ENCODE data around the gene PACS1.
"Not testable (repeated sequence)": the region's sequence is repeated elsewhere in the genome, so short reads cannot be mapped to it uniquely, and the experiment has no call there.

Gene PACS1

DNA sequence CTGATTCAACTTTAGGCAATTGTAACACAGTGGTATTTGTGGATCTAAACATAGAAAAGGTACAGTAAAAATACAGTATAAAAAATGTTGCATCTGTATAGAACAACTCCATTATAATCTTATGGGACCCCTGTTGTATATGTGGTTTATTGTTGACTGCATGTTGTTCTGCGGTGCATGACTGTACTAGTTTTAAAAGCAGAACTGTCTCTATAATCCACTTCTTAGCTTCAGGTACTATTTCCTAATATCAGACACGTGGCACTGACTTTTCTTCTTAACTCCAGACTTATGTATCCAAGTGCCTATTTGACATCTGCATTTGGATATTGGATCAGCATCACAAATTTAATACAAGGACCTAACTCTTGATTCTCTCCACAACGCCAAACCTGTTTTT lies 41.1 kb downstream of the PACS1 start:
- DNase-seq (ENCODE audit: low spot score): no peak

DNA sequence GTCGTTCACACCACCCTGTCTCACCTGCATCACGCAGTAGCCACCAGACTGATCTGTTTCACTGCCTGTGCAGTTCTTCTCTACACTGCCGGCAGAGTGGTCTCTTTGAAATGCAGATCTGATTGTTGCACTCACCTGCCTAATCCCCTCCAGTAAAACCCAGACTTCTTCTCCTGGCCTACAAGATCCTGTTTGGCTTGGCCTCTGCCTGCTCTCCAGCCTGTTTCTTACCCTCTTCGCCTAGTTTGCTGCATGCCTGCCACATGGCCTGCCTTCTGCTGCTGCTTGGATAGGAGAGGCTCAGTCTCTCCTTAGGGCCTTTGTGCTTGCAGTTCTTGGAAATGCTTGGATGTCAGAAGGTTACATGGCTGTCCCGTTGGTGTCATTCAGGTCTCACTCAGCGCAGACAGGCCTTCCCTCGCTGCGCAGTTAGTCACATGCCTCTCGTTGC lies 42.0 kb downstream of the PACS1 start:
- no peak for DNase-seq (ENCODE audit: low spot score)

DNA sequence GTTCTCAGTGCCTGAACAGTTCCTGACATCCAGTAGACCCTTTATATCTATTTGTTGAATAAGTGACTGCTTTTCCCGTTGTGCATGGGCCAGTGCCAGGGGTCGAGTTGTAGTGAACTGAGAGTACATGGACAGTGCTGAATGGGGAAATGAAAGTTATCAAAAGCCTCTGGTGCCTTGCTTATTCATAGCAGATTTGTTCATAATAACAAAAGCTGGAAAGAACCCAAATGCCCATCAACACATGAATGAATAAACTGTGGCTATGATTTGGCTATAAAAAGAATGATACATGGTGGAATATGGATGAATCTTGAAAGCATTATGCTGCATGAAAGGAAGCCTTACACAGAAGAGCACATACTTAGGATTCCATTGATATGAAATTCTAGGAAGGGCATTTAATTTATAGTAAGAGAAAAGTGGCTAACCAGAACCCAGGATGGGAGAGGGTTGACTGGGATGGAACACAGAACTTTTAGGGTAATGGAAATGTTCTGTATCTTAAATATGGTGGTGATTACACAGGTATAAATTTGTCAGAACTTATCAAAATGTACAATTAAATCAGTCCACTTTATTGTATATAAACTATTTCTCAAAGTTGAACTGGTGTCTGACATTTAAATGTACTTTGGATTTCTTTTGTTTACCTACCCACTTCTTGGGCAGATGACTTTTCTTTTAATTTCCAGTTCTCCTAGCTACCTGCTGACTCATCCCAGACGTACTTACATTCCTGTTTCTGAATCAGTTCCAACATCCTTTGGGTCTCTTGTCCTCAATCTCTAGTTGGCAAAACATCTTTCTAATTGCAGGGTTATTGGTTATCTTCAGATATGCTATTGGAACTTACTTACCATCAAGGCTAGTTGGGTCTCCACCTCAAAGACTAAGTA lies 42.8 kb downstream of the PACS1 start:
- DNase-seq (ENCODE audit: low spot score): no peak

DNA sequence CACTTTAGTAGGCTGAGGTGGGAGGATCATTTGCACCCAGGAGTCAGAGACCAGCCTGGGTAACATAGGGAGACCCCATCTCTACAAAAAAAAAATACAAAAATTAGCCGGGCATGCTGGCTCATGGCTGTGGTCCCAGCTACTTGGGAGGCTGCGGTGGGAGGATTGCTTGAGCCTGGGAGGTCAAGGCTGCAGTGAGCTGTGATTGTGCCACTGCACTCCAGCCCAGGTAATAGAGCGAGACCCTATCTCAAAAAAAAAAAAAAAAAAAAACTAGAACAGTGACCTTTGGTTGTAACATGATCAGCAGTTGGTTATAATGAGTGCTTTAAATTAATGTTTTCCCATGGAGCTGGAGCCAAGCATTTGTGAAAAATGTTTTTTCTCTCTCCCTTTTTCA lies 44.9 kb downstream of the PACS1 start:
- DNase-seq (ENCODE audit: low spot score): not testable (repeated sequence)

DNA sequence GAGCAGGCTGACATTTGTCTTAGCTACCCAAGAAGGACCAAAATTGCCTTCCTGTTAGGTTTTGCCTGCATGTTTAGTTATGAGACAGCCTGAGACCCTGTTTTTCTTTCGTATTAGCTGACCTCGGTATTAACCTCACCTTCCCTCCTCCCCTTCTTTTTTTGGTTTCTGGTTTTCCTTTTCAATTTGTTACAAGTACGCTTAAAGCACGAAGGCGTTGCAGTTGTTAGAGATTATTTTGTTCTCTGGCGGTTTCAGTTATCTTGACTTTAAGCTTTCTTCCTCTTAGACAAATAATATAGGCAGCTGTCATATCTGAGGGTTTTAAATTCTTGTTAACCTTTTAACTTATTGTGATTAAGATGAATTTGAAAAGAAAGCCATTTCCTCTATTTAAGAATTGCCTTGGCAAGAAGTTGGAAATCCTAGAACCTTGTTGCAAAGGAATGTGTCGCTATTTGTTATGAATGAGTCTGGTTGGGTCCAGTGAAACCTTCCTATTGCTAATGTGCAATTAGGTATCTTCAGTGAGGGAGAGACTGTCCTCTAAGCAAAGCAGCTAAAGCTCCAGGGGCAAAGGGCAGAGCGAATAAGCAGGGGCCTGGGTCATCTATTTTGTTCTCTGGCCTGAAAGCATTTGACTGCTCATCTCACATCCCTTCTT lies 45.7 kb downstream of the PACS1 start:
- DNase-seq (ENCODE audit: low spot score): no peak

DNA sequence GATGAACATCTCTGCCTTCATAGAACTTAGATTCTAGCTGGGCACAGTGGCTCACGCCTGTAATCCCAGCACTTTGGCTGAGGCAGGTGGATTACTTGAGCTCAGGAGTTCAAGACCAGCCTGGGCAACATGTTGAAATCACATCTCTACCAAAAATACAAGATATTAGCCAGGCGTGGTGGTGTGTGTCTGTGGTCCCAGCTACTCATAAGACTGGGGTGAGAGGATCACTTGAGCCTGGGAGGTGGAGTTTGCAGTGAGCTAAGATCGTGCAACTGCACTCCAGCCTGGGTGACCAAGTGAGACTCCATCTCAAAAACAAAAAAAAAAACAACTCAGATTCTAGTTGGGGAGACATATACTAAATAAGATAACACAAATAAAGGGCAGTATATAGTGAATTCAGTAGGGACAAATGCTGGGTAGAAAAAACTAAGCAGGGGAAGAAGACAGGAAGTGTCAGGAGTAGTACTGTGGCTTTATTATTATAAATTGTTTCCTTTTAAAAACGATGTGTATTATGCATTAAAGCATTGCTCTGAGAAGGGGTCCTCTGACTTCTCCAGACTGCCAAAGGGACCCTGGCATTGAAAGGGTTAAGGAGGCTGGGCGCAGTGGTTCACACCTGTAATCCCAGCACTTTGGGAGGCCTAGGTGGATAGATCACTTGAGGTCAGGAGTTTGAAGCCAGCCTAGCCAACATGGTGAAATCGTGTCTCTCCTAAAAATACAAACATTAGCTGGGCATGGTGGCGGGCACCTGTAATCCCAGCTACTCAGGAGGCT lies 46.7 kb downstream of the PACS1 start:
- no peak for DNase-seq (ENCODE audit: low spot score)

DNA sequence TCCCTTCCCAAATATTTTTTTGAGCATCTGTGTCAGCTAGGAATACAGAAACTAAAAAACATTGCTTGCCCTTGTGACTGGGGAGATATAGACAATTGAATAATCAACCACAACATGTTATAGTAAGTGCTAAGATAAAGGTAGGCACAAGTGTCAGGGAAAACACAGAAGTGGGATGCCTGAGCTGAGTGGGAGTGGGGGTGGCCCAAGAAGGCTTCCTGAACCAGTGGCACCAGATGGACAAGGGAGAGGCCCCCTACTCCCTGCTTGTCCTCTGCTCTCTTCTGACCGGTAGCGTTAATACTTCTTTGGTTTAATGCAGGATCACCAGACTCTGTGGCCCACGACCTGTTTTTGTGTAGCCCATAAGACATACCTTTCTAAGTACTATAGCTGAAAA lies 48.8 kb downstream of the PACS1 start:
- no peak for DNase-seq (ENCODE audit: low spot score)

DNA sequence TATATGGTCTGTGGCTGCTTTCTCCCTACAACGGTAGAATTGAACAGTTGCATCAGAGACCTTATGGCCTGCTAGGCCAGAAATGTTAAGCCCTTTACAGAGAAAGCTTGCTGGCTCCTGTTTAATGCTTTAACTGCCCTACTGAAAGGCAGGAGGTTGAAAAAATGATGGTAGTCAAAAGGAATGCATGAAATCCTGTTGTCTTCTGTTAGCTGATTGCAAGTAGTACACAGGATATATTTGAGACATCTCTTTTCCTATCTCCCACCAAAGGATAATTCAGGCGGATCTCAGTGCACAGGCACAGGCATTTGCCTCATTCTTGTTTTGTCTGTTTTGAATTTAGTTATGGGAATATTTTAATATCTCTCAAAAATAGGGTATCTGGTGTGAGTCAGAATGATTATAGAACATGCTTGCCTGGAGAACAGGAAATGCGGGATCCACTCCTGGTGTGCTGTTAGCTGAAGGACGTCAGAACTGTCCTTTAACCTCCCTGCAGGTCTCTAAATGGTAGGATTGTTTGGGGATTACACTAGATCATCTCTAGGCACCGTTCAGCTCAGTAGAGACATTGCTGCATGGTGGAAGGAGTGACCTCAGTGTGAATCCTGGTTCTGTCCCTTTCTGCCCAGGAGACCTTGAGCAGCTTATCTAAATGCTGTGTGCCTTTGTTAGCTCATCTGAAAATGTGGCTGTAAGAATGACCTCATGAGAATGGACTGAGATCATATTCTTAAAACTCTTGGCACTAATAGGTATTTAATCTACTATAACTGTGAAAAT lies 49.5 kb downstream of the PACS1 start:
- no peak for DNase-seq (ENCODE audit: low spot score)

DNA sequence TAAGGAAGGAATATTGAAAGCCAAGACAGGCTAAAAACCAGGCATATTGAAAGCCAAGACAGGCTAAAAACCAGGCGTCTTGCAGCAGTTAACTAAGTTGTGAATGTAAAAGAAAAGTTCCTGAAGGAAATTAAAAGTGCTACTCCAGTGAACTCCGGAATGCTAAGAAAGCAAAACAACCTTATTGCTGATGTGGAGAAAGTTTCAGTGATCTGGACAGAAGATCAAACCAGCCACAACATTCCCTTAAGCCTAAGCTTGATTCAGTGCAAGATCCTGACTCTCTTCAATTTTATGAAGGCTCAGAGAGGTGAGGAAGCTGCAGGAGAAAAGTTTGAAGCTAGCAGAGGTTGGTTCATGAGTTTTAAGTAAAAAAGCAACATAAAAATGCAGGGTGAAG lies 51.4 kb downstream of the PACS1 start:
- no peak for DNase-seq (ENCODE audit: low spot score)

DNA sequence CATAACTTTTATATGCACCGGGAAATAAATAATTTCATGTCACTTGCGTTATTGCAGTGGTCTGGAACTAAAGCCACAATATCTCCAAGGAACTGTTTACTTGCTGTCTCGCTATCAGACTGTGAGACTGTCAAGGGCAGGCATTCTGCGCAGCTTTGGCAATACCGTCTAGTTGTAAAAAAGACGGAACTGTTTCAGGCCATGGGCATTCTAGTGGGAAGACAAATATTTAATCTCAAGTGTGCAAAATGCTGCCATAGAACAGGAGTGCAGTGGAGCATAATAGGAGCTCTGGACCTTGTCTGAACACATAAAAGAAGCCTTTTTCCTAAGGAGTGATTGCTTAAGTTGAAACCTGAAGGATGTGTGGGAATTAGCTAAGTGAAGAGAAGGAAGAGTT lies 53.8 kb downstream of the PACS1 start:
- no peak for DNase-seq (ENCODE audit: low spot score)

DNA sequence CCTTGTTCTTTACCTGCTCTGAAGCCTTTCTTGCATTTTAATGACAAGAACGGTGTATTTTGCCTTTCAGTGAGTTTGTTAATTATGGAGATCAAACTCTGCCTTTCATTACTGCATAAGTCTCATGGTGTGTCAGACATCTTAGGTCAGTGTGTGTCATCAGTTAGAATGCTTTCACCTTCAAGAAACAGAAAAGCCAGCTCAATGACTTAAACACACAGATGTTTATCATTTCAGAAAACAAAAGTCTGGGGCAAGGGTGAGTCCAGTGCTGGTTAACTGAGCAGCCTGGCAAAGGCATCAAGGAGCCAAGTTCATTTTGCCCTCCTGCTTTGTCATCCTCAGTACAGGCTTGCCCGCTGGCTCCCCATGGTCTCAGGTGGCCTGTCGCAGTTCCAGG lies 54.5 kb downstream of the PACS1 start:
- DNase-seq (ENCODE audit: low spot score): no peak

DNA sequence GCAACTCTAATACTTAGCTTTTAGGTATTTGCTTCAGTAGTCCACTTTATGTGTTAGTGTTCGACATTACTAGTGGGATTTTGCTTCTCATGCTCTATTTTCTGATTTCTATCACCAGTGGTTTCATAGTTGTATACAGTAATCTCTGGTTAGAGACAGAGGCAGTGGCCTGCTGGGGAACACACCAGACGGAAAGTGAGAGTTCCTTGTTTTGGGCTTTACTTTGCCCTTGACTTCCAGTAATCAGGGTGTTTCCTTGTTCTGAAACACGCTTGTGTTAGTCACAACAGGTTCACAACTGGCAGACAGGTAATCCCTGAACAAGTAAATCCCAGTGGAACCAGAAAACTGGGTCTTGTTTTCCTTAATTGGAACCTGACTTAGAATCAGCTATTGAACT lies 56.0 kb downstream of the PACS1 start:
- DNase-seq (ENCODE audit: low spot score): no peak

DNA sequence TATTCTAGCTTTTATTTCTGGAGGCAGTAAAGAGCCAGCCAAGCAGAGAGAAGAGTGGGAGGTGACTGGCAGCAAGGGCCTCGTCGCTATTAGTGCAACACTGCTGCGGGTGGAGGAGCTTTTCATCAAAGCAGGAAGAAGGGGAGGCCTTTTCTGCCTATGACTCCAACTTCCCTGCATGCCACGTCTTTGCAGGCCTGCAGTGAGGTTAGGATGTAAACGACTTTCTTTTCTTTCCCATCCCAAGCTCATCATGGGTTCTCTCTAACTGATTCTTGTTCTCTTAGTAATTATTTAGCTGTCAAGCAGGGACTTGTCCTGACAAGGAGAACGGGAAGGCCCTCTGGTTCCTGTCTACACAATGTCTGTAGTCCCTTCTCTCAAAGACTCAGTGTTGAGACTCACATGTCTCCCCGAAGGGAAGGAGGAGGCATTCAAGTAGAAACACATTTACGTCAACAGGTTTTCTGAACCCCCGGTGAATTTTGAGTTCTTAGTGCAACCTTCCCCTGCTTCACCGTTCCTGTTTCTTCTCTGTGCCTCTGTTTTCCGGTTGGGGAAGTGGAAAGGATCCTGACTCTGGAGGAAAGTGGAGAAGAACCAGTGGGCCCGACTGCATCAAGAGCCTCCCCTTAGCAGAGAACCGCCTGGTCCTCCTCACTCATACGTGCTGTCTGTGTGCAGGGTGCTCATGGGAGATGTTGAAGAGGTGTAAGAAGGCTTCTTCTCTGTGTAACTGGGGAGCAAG lies 56.9 kb downstream of the PACS1 start:
- peak; percentile 72 for DNase-seq (ENCODE audit: low spot score)

DNA sequence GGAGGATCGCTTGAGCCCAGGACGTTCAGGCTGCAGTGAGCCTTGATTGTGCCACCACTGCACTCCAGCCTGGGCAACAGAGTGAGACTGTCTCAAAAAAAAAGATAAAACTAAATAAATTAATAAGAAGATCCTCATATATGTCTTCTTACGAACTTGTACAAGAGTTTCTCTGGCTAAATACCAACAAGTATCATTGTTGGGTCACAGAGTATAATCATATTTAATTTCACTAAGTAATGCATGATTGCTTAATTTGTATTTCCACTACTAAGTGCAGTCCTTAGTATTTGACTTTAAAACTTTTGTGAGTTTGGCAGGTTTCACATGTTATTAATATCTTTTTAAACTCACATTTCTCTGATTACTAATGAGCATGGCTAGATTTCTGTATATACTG lies 60.9 kb downstream of the PACS1 start:
- no peak for DNase-seq (ENCODE audit: low spot score)

DNA sequence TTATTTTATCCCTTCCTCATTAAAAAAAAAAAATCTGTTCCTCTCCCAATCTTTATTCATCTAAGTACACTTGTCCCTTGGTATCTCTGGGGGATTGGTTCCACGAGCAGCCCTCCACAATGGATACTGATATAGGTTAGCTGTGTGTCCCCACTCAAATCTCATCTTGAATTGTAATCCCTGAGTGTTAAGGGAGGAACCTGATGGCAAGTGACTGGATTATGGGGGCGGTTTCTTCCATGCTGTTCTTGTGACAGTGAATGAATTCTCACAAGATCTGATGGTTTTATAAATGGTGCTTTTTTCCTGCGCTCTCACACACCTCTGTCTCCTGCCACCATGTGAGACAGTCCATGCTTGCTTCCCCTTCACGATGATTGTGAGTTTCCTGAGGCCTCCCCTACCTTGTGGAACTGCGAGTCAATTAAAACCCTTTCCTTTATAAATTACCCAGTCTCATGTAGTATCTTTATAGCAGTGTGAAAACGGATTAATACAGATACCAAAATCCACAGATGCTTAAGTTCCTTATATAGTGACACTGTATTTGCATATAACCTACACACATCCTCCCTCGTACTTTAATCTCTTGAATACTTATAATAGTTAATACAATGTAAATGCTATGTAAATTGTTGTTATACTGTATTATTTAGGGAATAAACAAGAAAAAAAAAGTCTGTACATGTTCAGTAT lies 62.0 kb downstream of the PACS1 start:
- DNase-seq (ENCODE audit: low spot score): no peak

DNA sequence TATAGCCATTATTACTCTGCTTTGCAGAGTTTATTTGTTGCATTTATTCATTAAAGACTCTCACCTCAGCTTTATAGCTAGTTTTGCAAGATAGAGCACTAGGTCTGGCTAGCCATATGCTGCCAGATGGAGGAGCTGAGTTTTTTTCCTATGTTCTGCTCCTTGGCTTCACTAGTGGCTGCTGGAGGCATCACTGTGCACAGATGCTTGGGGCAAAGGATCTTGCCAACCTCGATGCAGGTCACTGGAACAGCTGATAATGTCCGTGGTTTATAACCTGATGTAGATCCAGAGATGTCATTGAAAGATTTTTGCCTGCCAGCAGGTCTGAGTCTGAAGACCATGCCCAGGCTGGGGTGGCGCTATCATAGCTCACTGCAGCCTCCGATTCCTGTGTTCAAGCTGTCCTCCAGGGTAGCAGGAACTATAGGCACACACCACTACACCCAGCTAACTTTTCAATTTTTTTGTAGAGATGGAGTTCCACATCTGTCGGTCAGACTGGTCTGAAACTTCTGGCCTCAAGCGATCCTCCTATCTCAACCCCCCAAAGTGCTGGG lies 63.2 kb downstream of the PACS1 start:
- no peak for DNase-seq (ENCODE audit: low spot score)

DNA sequence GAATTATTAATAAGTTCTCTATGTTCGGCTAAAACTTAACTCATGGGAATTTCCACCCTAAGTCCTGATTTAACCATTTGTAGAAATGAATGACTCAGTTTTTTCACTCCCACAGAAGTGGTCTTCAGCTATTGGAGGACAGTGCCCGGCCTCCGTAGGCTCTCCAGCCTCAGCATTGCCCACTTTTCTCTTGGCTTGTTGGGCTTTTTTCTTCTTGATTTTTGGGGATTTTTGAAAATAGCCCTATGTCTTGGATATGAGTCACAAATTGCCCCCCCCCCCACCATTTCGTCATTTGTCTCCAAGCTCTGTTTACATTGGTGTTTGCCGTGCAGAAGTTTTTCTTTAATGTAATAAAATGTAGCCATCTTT lies 66.7 kb downstream of the PACS1 start:
- DNase-seq (ENCODE audit: low spot score): no peak

DNA sequence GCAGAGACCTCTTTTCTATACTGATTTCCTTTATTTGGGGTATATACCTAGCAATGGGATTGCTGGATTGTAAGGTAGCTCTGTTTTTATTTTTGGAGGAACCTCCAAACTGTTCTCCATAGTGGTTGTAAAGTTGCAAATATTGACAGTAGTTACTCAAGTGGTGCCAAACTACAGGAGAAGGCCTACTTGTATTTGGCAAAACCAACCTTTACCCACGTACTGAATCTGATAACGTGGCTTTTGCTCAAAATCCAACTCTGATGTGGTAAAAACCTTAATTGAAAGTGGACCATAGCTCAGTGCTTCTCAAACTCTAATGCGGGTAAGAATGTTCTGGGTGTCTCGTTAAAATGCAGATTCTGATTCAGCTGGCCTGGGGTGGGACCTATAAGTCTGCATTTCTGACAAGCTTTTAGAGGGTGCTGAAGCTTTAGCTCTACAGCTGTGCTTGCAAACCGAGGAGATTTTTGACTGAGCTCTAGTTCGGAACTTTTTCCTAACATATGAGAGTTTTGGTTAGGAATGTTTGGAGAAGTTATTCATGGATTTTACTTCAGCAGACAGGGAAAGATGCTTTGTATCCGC lies 69.8 kb downstream of the PACS1 start:
- no peak for DNase-seq (ENCODE audit: low spot score)

DNA sequence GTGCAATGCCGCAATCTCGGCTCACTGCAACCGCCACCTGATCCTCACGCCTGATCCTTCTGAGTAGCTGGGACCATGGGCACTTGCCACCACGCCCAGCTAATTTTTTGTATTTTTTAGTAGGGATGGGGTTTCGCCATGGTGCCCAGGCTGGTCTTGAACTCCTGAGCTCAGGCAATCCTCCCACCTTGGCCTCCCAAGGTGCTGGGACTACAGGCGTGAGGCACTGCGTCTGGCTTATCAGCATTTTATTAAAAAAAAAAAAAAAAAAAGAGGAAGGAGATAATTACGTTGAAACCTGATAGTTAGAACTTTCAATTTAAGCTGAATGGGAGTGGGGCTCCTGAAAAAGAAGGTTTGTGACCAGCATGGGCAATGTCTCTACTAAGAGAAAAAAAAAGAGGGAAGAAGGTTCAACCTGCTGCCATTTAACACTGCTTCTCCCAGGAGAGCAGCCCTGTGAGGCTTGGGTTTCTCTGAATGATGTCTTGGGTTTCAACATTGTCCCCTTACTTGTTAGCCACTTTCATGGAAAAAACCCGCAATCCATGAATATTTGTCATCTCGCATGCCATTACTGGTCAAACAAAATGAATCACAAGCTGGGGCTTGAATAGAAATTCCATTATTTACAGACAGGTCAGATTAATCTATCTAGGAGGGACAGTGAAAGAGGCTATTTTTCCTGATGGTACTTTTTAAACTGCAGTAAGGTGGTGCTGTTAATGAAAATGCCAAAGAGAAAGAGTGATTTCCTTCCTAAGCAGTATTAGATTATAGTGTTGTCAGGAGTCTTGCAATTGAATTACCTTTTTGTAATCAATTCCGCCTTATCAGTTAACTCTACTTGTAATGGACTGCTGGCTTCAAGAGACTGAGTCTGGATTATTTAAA lies 72.5 kb downstream of the PACS1 start:
- no peak for DNase-seq (ENCODE audit: low spot score)

All from putamen (tissue), 1 donor.